Fibroblast of lung (primary cell): Measurements from ENCODE around the gene PLEKHN1.

Experiments used
- EZH2 ChIP-seq: IDR thresholded peaks from 2 replicates; pipeline ENCODE4 v1.5.1; 2012; ENCODE audit warnings: low read length, control low read depth, mild to moderate bottlenecking; ENCODE audit errors: missing control alignments
- TF ChIP-seq, protein P1 (sequence below), 2 donors: IDR thresholded peaks in 1 of 2; conservative IDR thresholded peaks in 1 of 2; 1 replicate in 1 of 2; 2 replicates in 1 of 2; pipeline ENCODE4 v1.5.1; 2011 to 2012; ENCODE audit warnings: low read length in 2 of 2, control low read depth in 1 of 2, inconsistent platforms in 1 of 2, low read depth in 1 of 2, mild to moderate bottlenecking in 1 of 2

DNA sequence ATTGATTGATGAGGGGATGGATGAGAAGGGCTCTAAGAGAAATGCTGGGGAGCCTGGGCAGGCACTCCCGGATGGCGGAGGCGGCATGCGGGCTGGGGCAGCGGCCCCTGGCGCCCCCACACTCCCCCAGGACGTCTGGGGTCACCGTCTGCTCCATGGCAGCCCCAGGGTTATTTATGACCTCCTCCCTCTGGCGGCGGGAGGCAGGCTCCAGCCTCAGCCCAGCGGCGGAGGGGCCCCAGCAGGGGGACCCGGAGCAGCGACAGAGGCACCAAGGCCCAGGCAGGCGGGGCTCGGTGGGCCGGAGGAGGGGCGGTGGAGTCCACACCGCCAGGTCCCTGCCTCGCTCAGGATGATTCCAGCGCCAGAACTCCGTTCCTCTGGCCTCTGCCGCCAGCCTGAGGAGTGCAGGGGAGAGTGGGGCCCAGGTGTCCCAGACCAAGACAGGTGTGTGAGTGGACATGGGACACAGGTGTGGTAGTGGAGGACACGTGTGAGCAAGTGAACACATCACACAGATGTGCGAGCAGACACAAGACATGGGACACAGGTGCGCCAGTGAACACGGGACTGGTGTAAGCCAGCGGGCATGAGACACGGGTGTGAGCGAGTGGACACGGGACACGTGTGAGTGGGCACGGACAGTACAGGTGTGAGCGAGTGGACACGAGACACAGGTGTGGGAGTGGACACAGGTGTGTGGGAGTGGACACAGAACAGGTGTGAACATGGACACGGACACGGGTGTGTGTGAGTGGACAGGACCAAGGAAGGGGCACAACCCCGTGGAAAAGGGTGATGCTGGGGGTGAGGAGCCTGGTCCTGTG, 45.1 kb upstream of the PLEKHN1 start:
- TF ChIP-seq, protein P1, sequence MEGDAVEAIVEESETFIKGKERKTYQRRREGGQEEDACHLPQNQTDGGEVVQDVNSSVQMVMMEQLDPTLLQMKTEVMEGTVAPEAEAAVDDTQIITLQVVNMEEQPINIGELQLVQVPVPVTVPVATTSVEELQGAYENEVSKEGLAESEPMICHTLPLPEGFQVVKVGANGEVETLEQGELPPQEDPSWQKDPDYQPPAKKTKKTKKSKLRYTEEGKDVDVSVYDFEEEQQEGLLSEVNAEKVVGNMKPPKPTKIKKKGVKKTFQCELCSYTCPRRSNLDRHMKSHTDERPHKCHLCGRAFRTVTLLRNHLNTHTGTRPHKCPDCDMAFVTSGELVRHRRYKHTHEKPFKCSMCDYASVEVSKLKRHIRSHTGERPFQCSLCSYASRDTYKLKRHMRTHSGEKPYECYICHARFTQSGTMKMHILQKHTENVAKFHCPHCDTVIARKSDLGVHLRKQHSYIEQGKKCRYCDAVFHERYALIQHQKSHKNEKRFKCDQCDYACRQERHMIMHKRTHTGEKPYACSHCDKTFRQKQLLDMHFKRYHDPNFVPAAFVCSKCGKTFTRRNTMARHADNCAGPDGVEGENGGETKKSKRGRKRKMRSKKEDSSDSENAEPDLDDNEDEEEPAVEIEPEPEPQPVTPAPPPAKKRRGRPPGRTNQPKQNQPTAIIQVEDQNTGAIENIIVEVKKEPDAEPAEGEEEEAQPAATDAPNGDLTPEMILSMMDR (conservative IDR thresholded peaks at IDR 0.05 in 1 of 2, IDR thresholded peaks at IDR 0.05 in 1 of 2; ENCODE audit: low read depth in 1 of 2, low read length in 2 of 2), result peak; percentile 44
- TF ChIP-seq EZH2, result no peak
